Measurements from ENCODE around the gene MAP3K9. TPM values are rescaled to one million over a fixed set of nuclear protein-coding genes. Genes with fewer than 3 reads are reported as not detected.

Gene MAP3K9
- total RNA-seq, 1 experiment from 2014 or later = 0.68 TPM

- Histone ChIP-seq H3K27ac (no peak overlapping the region), H3K27me3 (replicated peaks) (no peaks in the 10 kb centered on the region), H3K9me3 (replicated peaks) (no peaks in the 10 kb centered on the region), H3K4me1 (replicated peaks) (no peaks in the 10 kb centered on the region), H3K4me3 (no peak overlapping the region), H3K36me3 (no peaks in the 10 kb centered on the region)
- no peak for DNase-seq (ENCODE audit: low read depth in 1 of 2, low spot score in 2 of 2)
Measured at GRCh38 chr14:70701610-70702009, 107.7 kb downstream of the MAP3K9 start.

- Histone ChIP-seq H3K9me3 (replicated peaks) (no peaks in the 10 kb centered on the region), H3K36me3 (no peaks in the 10 kb centered on the region), H3K4me3 (no peak overlapping the region), H3K27ac (no peak overlapping the region), H3K27me3 (replicated peaks) (no peaks in the 10 kb centered on the region), H3K4me1 (replicated peaks) (no peaks in the 10 kb centered on the region)
- DNase-seq (ENCODE audit: low read depth in 1 of 2, low spot score in 2 of 2) = no peak
Measured at GRCh38 chr14:70700955-70701585, 108.2 kb downstream of the MAP3K9 start.

GRCh38 chr14:70699646-70700045, 109.7 kb downstream of the MAP3K9 start:
- Histone ChIP-seq H3K27me3 (replicated peaks) (no peaks in the 10 kb centered on the region), H3K4me1 (replicated peaks) (no peaks in the 10 kb centered on the region)

GRCh38 chr14:70698288-70698687, 111.0 kb downstream of the MAP3K9 start:
- Histone ChIP-seq H3K27me3 (replicated peaks) (no peaks in the 10 kb centered on the region), H3K4me1 (replicated peaks) (no peaks in the 10 kb centered on the region), H3K4me3 (no peak overlapping the region), H3K36me3 (no peaks in the 10 kb centered on the region), H3K9me3 (replicated peaks) (no peaks in the 10 kb centered on the region), H3K27ac (no peak overlapping the region)
- DNase-seq (ENCODE audit: low read depth in 1 of 2, low spot score in 2 of 2) = no peak

More at GRCh38 chr14:70699646-70700045, 109.7 kb downstream of the MAP3K9 start:
- H3K9me3 ChIP-seq (replicated peaks) = no peaks in the 10 kb centered on the region
- H3K36me3 ChIP-seq = no peaks in the 10 kb centered on the region
- no peak overlapping the region for H3K27ac ChIP-seq
- DNase-seq (ENCODE audit: low read depth in 1 of 2, low spot score in 2 of 2) = no peak
- H3K4me3 ChIP-seq = no peak overlapping the region

- no peak for DNase-seq (ENCODE audit: low read depth in 1 of 2, low spot score in 2 of 2)
- H3K36me3 ChIP-seq = no peaks in the 10 kb centered on the region
- no peaks in the 10 kb centered on the region for H3K4me1 ChIP-seq (replicated peaks)
- no peaks in the 10 kb centered on the region for H3K27me3 ChIP-seq (replicated peaks)
- no peaks in the 10 kb centered on the region for H3K9me3 ChIP-seq (replicated peaks)
- H3K27ac ChIP-seq = no peak overlapping the region
- H3K4me3 ChIP-seq = no peak overlapping the region
Measured at GRCh38 chr14:70697701-70698100, 111.6 kb downstream of the MAP3K9 start.

GRCh38 chr14:70696026-70696425, 113.3 kb downstream of the MAP3K9 start:
- Histone ChIP-seq H3K27ac (no peak overlapping the region), H3K4me1 (replicated peaks) (no peaks in the 10 kb centered on the region), H3K9me3 (replicated peaks) (no peaks in the 10 kb centered on the region), H3K36me3 (no peaks in the 10 kb centered on the region), H3K4me3 (no peak overlapping the region), H3K27me3 (replicated peaks) (no peaks in the 10 kb centered on the region)
- no peak for DNase-seq (ENCODE audit: low read depth in 1 of 2, low spot score in 2 of 2)

GRCh38 chr14:70692210-70692609, 117.1 kb downstream of the MAP3K9 start:
- no peak for DNase-seq (ENCODE audit: low read depth in 1 of 2, low spot score in 2 of 2)
- Histone ChIP-seq H3K4me1 (replicated peaks) (no peaks in the 10 kb centered on the region), H3K4me3 (no peak overlapping the region), H3K9me3 (replicated peaks) (no peaks in the 10 kb centered on the region), H3K36me3 (no peaks in the 10 kb centered on the region), H3K27me3 (replicated peaks) (no peaks in the 10 kb centered on the region), H3K27ac (no peak overlapping the region)

GRCh38 chr14:70685474-70686197, 123.7 kb downstream of the MAP3K9 start:
- DNase-seq (ENCODE audit: low read depth in 1 of 2, low spot score in 2 of 2) = no peak

GRCh38 chr14:70683983-70684382, 125.3 kb downstream of the MAP3K9 start:
- no peak for DNase-seq (ENCODE audit: low read depth in 1 of 2, low spot score in 2 of 2)
- Histone ChIP-seq H3K27ac (no peak overlapping the region), H3K36me3 (no peaks in the 10 kb centered on the region), H3K9me3 (replicated peaks) (no peaks in the 10 kb centered on the region), H3K27me3 (replicated peaks) (no peaks in the 10 kb centered on the region), H3K4me3 (no peak overlapping the region), H3K4me1 (replicated peaks) (no peaks in the 10 kb centered on the region)

More at GRCh38 chr14:70685474-70686197, 123.7 kb downstream of the MAP3K9 start:
- H3K27me3 ChIP-seq (replicated peaks) = no peaks in the 10 kb centered on the region
- H3K4me1 ChIP-seq (replicated peaks) = no peaks in the 10 kb centered on the region
- no peak overlapping the region for H3K4me3 ChIP-seq
- no peaks in the 10 kb centered on the region for H3K36me3 ChIP-seq
- H3K27ac ChIP-seq = no peak overlapping the region
- no peaks in the 10 kb centered on the region for H3K9me3 ChIP-seq (replicated peaks)

GRCh38 chr14:70680748-70681147, 128.6 kb downstream of the MAP3K9 start:
- DNase-seq (ENCODE audit: low read depth in 1 of 2, low spot score in 2 of 2) = no peak
- Histone ChIP-seq H3K9me3 (replicated peaks) (no peaks in the 10 kb centered on the region), H3K27me3 (replicated peaks) (no peaks in the 10 kb centered on the region), H3K4me1 (replicated peaks) (no peaks in the 10 kb centered on the region), H3K36me3 (no peaks in the 10 kb centered on the region), H3K4me3 (no peak overlapping the region), H3K27ac (no peak overlapping the region)

- H3K9me3 ChIP-seq (replicated peaks) = no peaks in the 10 kb centered on the region
- no peaks in the 10 kb centered on the region for H3K27me3 ChIP-seq (replicated peaks)
- H3K27ac ChIP-seq = no peak overlapping the region
- no peak for DNase-seq (ENCODE audit: low read depth in 1 of 2, low spot score in 2 of 2)
- no peaks in the 10 kb centered on the region for H3K4me1 ChIP-seq (replicated peaks)
- H3K4me3 ChIP-seq = no peak overlapping the region
- H3K36me3 ChIP-seq = no peaks in the 10 kb centered on the region
Measured at GRCh38 chr14:70677341-70677740, 132.0 kb downstream of the MAP3K9 start.

Other genes with a start within 250 kb of the MAP3K9 start
- 20.1 and 36.6 TPM in 2 replicates for gene MED6, start 208.9 kb downstream of the MAP3K9 start, total RNA-seq (2014; rRNA removed; shearing (Covaris generic))
- 0.18 and 0.38 TPM in 2 replicates for gene TTC9, start 167.6 kb downstream of the MAP3K9 start, total RNA-seq (2014; rRNA removed; shearing (Covaris generic))
- 18.3 and 20.3 TPM in 2 replicates for gene PCNX1, start 97.9 kb upstream of the MAP3K9 start, total RNA-seq (2014; rRNA removed; shearing (Covaris generic))